ENCODE data around the gene FKBP2. TPM values are rescaled to one million over a fixed set of nuclear protein-coding genes. Genes with fewer than 3 reads are reported as not detected.

The FKBP2 gene
- total and polyA plus RNA-seq, 2 of the 13 experiments (the other 11 are each of a cell fraction or from before 2014, with no cell fraction given): 30.1 to 53.3 TPM

GRCh38 chr11:64235437-64236161 is 5.3 kb upstream of the FKBP2 start (continued):
- TF ChIP-seq CC2D1A (CRISPR knock-in tag; IDR thresholded peaks at IDR 0.05): no peak
- no peak for TF ChIP-seq ZBTB40 (IDR thresholded peaks at IDR 0.05)
- TF ChIP-seq ZBTB40 (CRISPR knock-in tag; IDR thresholded peaks at IDR 0.05): no peak
- TF ChIP-seq ZBTB10 (CRISPR knock-in tag; IDR thresholded peaks at IDR 0.05; ENCODE audit: borderline replicate concordance): no peak
- no peak for TF ChIP-seq ZFY (CRISPR knock-in tag; IDR thresholded peaks at IDR 0.05)
- no peak for TF ChIP-seq PBX3 (CRISPR knock-in tag; IDR thresholded peaks at IDR 0.05; ENCODE audit: borderline replicate concordance)
- TF ChIP-seq HNRNPL (IDR thresholded peaks at IDR 0.05; ENCODE audit: low read depth, low read length): 0 out of 2 replicates have a peak, but pooled peaks have one; percentile 29
- TF ChIP-seq ZNF101 (CRISPR knock-in tag; IDR thresholded peaks at IDR 0.05; ENCODE audit: borderline replicate concordance, low read depth): no peak
- no peak for TF ChIP-seq PREB (CRISPR knock-in tag; IDR thresholded peaks at IDR 0.05)
- no peak for TF ChIP-seq ZBTB7B (CRISPR knock-in tag; IDR thresholded peaks at IDR 0.05)
- no peak for TF ChIP-seq DPF2 (CRISPR knock-in tag; IDR thresholded peaks at IDR 0.05; ENCODE audit: borderline replicate concordance, low read depth)
- TF ChIP-seq TEAD2 (CRISPR knock-in tag; IDR thresholded peaks at IDR 0.05): no peak
- TF ChIP-seq ZIK1 (CRISPR knock-in tag; IDR thresholded peaks at IDR 0.05; ENCODE audit: borderline replicate concordance, low read depth): 0 out of 2 replicates have a peak, but pooled peaks have one; percentile 54
- TF ChIP-seq RFXANK (CRISPR knock-in tag; IDR thresholded peaks at IDR 0.05): no peak

Measured in HepG2 (cell line).